H1 (cell line): ENCODE measurements around the gene RHOBTB3. TPM values are rescaled to one million over a fixed set of nuclear protein-coding genes. Genes with fewer than 3 reads are reported as not detected.

ENCODE experiments used
- CTCF ChIA-PET: fragments of 300-600 bp; sonication (Branson Sonifier 250); formaldehyde crosslinking; loops from one replicate; lab custom pipeline; 2021; ENCODE audit not compliant: partially characterized antibody; lab: Charles Lee
- POLR2A ChIA-PET: fragments of 300-600 bp; sonication (Branson Sonifier 250); formaldehyde crosslinking; loops from one replicate; lab custom pipeline; 2021; ENCODE audit warnings: inconsistent platforms; ENCODE audit not compliant: partially characterized antibody; lab: Charles Lee
- DNase-seq, 2 experiments: peaks; one replicate each; pipeline versions ENCODE4 v3.0.0 to v3.0.0-alpha.2; 2010 to 2022; ENCODE audit warnings: low spot score in 2 of 2, low read depth in 1 of 2, mixed read lengths in 1 of 2
- FAIRE-seq: peaks from 2 replicates; lab custom pipeline; 2011; peaks lifted over from hg19 to GRCh38; lab: Jason Lieb, UNC
- H2AFZ ChIP-seq: 2 replicates; pipeline ENCODE4 v1.8.1; 2012; ENCODE audit warnings: low read length, inconsistent platforms
- H2AK5ac ChIP-seq: 2 replicates; pipeline ENCODE4 v1.6.1; 2013; ENCODE audit warnings: low read depth, low read length
- H2BK120ac ChIP-seq: replicated peaks from 2 replicates; pipeline ENCODE3; 2013; ENCODE audit warnings: low read depth, low read length, inconsistent platforms
- H2BK12ac ChIP-seq: 2 replicates; pipeline ENCODE4 v1.6.1; 2013; ENCODE audit warnings: low read depth, low read length
- H2BK15ac ChIP-seq: 2 replicates; pipeline ENCODE4 v1.6.1; 2013; ENCODE audit warnings: low read length
- H2BK20ac ChIP-seq: 2 replicates; pipeline ENCODE4 v1.6.1; 2013; ENCODE audit warnings: low read length
- H2BK5ac ChIP-seq: 2 replicates; pipeline ENCODE4 v1.6.1; 2013; ENCODE audit warnings: low read depth, low read length
- H3K14ac ChIP-seq: 2 replicates; pipeline ENCODE4 v1.6.1; 2013; ENCODE audit warnings: inconsistent platforms; ENCODE audit not compliant: insufficient read length
- H3K18ac ChIP-seq: 2 replicates; pipeline ENCODE4 v1.6.1; 2013; ENCODE audit warnings: low read length; ENCODE audit errors: extremely low read depth
- H3K23ac ChIP-seq: 2 replicates; pipeline ENCODE4 v1.6.1; 2013; ENCODE audit warnings: inconsistent platforms; ENCODE audit not compliant: insufficient read length
- H3K23me2 ChIP-seq: 2 replicates; pipeline ENCODE4 v1.6.1; 2013; ENCODE audit warnings: low read depth, low read length
- H3K27ac ChIP-seq: 2 replicates; pipeline ENCODE4 v1.6.1; 2011; ENCODE audit warnings: low read depth, low read length, inconsistent platforms
- H3K27me3 ChIP-seq, 4 experiments: replicated peaks in 1 of 4; 1 replicate in 1 of 4; 2 replicates in 3 of 4; pipeline versions ENCODE4 v1.6.1 to v1.8.1; 2011 to 2013; ENCODE audit warnings: low read length in 3 of 4, mild to moderate bottlenecking in 3 of 4, inconsistent platforms in 2 of 4, mixed read lengths in 2 of 4, moderate library complexity in 1 of 4; ENCODE audit not compliant: control insufficient read depth in 3 of 4, insufficient read depth in 3 of 4; ENCODE audit errors: extremely low read depth in 1 of 4
- H3K36me3 ChIP-seq, 4 experiments: 2 replicates each; pipeline versions ENCODE4 v1.6.1 to v1.8.1; 2011 to 2013; ENCODE audit warnings: mild to moderate bottlenecking in 4 of 4, low read length in 3 of 4, moderate library complexity in 2 of 4, control low read depth in 1 of 4, inconsistent platforms in 1 of 4; ENCODE audit not compliant: insufficient read depth in 4 of 4, control insufficient read depth in 2 of 4
- H3K4ac ChIP-seq: replicated peaks from 2 replicates; pipeline ENCODE3; 2013; ENCODE audit warnings: low read length, low read depth, mixed read lengths, inconsistent platforms; ENCODE audit not compliant: insufficient read length
- H3K4me1 ChIP-seq, 4 experiments: replicated peaks in 1 of 4; 1 replicate in 1 of 4; 2 replicates in 3 of 4; pipeline versions ENCODE4 v1.6.1 to v1.8.1; 2011 to 2013; ENCODE audit warnings: low read length in 3 of 4, inconsistent platforms in 2 of 4, mixed read lengths in 1 of 4; ENCODE audit not compliant: insufficient read depth in 4 of 4, control insufficient read depth in 3 of 4
- H3K4me2 ChIP-seq, 2 experiments: 2 replicates each; pipeline versions ENCODE4 v1.6.1 to v1.8.1; 2011 to 2013; ENCODE audit warnings: low read depth in 2 of 2, low read length in 2 of 2, control low read depth in 1 of 2, inconsistent platforms in 1 of 2, mild to moderate bottlenecking in 1 of 2; ENCODE audit not compliant: insufficient read depth in 1 of 2
- H3K4me3 ChIP-seq, 4 experiments: fragments of 200-600, 300-600 bp in 1 of 4; sonication (generic), shearing (Covaris generic), sonication (Bioruptor Twin) in 1 of 4; 2 replicates each; pipeline versions ENCODE4 v1.5.1 to v1.8.1; 2011 to 2016; ENCODE audit warnings: low read length in 4 of 4, low read depth in 3 of 4, control low read depth in 2 of 4, inconsistent platforms in 2 of 4, mild to moderate bottlenecking in 2 of 4, mixed read lengths in 1 of 4, moderate library complexity in 1 of 4; ENCODE audit not compliant: insufficient read depth in 2 of 4; ENCODE audit errors: extremely low read depth in 1 of 4
- H3K56ac ChIP-seq: replicated peaks from 2 replicates; pipeline ENCODE3; 2013; ENCODE audit warnings: low read depth, mild to moderate bottlenecking, mixed read lengths, low read length, inconsistent platforms; ENCODE audit not compliant: insufficient read length
- H3K79me1 ChIP-seq: 2 replicates; pipeline ENCODE4 v1.6.1; 2013; ENCODE audit warnings: low read depth, low read length, control low read depth
- H3K79me2 ChIP-seq, 2 experiments: 2 replicates each; pipeline versions ENCODE4 v1.6.1 to v1.8.1; 2012 to 2013; ENCODE audit warnings: low read length in 2 of 2, mild to moderate bottlenecking in 2 of 2, inconsistent platforms in 1 of 2; ENCODE audit not compliant: insufficient read depth in 2 of 2, control insufficient read depth in 1 of 2
- H3K9ac ChIP-seq, 4 experiments: replicated peaks in 1 of 4; 1 replicate in 1 of 4; 2 replicates in 3 of 4; pipeline versions ENCODE4 v1.6.1 to v1.8.1; 2011 to 2013; ENCODE audit warnings: low read depth in 3 of 4, low read length in 3 of 4, control low read depth in 2 of 4, mild to moderate bottlenecking in 2 of 4, moderate library complexity in 2 of 4, inconsistent platforms in 1 of 4; ENCODE audit errors: extremely low read depth in 1 of 4
- H3K9me3 ChIP-seq, 2 experiments: 2 replicates each; pipeline versions ENCODE4 v1.6.1 to v1.8.1; 2012 to 2013; ENCODE audit warnings: mild to moderate bottlenecking in 2 of 2, moderate library complexity in 2 of 2, control low read depth in 1 of 2, inconsistent platforms in 1 of 2, low read depth in 1 of 2, low read length in 1 of 2, mixed read lengths in 1 of 2; ENCODE audit not compliant: insufficient read depth in 2 of 2
- H4K20me1 ChIP-seq, 2 experiments: replicated peaks in 1 of 2; 2 replicates each; pipeline versions ENCODE3 to v1.8.1; 2011 to 2013; ENCODE audit warnings: inconsistent platforms in 2 of 2, low read length in 2 of 2, mild to moderate bottlenecking in 1 of 2; ENCODE audit not compliant: insufficient read depth in 2 of 2, control insufficient read depth in 1 of 2
- H4K5ac ChIP-seq: 2 replicates; pipeline ENCODE4 v1.6.1; 2013; ENCODE audit warnings: low read length, low read depth, mixed read lengths, inconsistent platforms; ENCODE audit not compliant: insufficient read length
- H4K8ac ChIP-seq: 2 replicates; pipeline ENCODE4 v1.8.0; 2013; ENCODE audit warnings: mild to moderate bottlenecking, moderate library complexity, low read length, inconsistent platforms; ENCODE audit not compliant: insufficient read depth; ENCODE audit errors: extremely low read depth
- H4K91ac ChIP-seq: replicated peaks from 2 replicates; pipeline ENCODE3; 2013; ENCODE audit warnings: low read length, mixed read lengths, inconsistent platforms; ENCODE audit not compliant: insufficient read length
- ASH2L ChIP-seq: fragments of 200-600, 300-600 bp; sonication (generic); IDR thresholded peaks from one replicate; pipeline ENCODE4 v1.7.1; 2017; ENCODE audit warnings: low read length
- BRCA1 ChIP-seq: IDR thresholded peaks from 2 replicates; pipeline ENCODE4 v1.6.1; 2012; ENCODE audit warnings: low read depth, low read length, improper control_type of control experiment
- EP300 ChIP-seq, 2 experiments: IDR thresholded peaks; 1 replicate in 1 of 2; 2 replicates in 1 of 2; pipeline ENCODE4 v1.6.1; 2011 to 2012; ENCODE audit warnings: low read depth in 2 of 2, low read length in 2 of 2, mild to moderate bottlenecking in 2 of 2, borderline replicate concordance in 1 of 2, inconsistent platforms in 1 of 2, moderate library complexity in 1 of 2
- HDAC2 ChIP-seq, 2 experiments: fragments of 300-600 bp in 1 of 2; sonication (generic) in 1 of 2; IDR thresholded peaks; 2 replicates each; pipeline ENCODE4 v1.6.1; 2011 to 2012; ENCODE audit warnings: low read depth in 2 of 2, low read length in 2 of 2, mild to moderate bottlenecking in 2 of 2, moderate library complexity in 2 of 2, borderline replicate concordance in 1 of 2, inconsistent platforms in 1 of 2
- KDM5A ChIP-seq: fragments of 200-600 bp; IDR thresholded peaks from 2 replicates; pipeline ENCODE4 v1.7.1; 2012; ENCODE audit warnings: mild to moderate bottlenecking, low read length, inconsistent platforms, mixed read lengths
- SRF ChIP-seq: IDR thresholded peaks from 2 replicates; pipeline ENCODE4 v1.6.1; 2011; ENCODE audit warnings: mild to moderate bottlenecking, low read depth, low read length, moderate library complexity
- WGBS, 2 experiments: shearing (Covaris generic) in 1 of 2; methylation state at CpG; one replicate each; pipeline versions ENCODE4 v1.1.6 to v1.1.7; 2013 to 2015; ENCODE audit warnings: low lambda C conversion rate in 2 of 2, mixed read lengths in 2 of 2, inconsistent platforms in 1 of 2, low coverage in 1 of 2, missing lambda C conversion rate in 1 of 2; ENCODE audit not compliant: insufficient replicate concordance in 2 of 2, insufficient coverage in 1 of 2, insufficient read length in 1 of 2; ENCODE audit errors: extremely low coverage in 1 of 2, missing lambda C conversion rate in 1 of 2; 5-methylcytosine and 5-hydroxymethylcytosine counted together
- polyA plus RNA-seq, 7 experiments: library from polyadenylated mRNA; depleted of rRNA in 3 of 7; stranded (reverse) in 5 of 7; unstranded in 2 of 7; fragments of >200 nt in 5 of 7; fragments of 200-250 nt in 2 of 7; gene quantifications; 1 replicate in 5 of 7; 2 replicates in 1 of 7; 4 replicates in 1 of 7; pipeline versions ENCODE4 v1.2.1 to v1.2.3, GENCODE V29; 2011 to 2013; ENCODE audit warnings: missing spikeins in 2 of 7, mixed read lengths in 2 of 7
- total RNA-seq: library from RNA; stranded (reverse); fragmentation: NEBNext Ultra II Directional; extraction: Animal tissue kit (Norgen Biotek cat#: 25700); gene quantifications from 2 replicates; pipeline ENCODE4 v1.2.1, GENCODE V29; 2021

RHOBTB3 gene
- total and polyA plus RNA-seq, 2 of the 8 experiments (the other 6 are each of a cell fraction or from before 2014, with no cell fraction given) = 8.2 to 17.5 TPM

DNA sequence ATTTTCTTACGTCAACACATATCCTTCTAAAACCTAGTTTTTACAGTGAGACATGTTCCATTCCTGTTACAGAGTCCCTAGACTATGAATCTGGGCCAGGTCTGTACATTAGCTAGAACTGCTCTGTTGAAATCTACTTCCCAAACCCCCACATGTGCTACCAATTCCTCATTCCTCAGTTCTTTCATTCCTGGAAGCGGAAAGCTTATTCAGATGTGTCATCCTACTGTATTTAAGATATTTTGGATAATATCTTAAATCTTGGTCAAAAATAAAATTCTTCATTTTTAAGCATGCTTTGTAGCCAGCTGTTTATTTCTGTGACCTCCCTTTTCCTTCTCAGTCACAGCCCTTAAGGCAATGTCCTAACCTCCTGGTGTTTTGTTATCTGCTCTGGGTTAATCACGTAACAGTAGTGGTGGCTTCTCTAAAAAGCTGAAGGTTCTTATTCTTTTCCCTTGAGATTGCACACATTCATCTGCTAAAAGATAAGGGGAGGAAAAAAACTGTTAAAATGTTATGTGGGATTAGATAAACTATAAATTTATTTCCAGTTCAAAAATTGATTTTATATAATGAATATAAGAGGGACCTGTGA, 55.8 kb downstream of the RHOBTB3 start:
- no peak overlapping the region for H3K9ac ChIP-seq
- POLR2A ChIA-PET = no interaction called here
- no peak overlapping the region for H2BK120ac ChIP-seq
- no peak overlapping the region for H3K4ac ChIP-seq
- H4K20me1 ChIP-seq = peaks cover 0 to 2% of the 10 kb centered on the region in 2 experiments
- H2AK5ac ChIP-seq = no peak overlapping the region
- peaks cover 0 to 1% (median 0%) of the 10 kb centered on the region in 4 experiments; a peak in 1 of 7 replicates for H3K27me3 ChIP-seq
- no peak overlapping the region for H4K91ac ChIP-seq
- no peaks in the 10 kb centered on the region for H3K79me2 ChIP-seq
- H2BK12ac ChIP-seq = no peak overlapping the region
- H2BK15ac ChIP-seq = no peak overlapping the region
- FAIRE-seq = no peak
- H4K8ac ChIP-seq = no peak overlapping the region
- 83% methylated on average over 3 of the region's 3 CpGs; no CpG with 5 or more reads in 1 of the 2 experiments for WGBS, 2 experiments
- no peaks in the 10 kb centered on the region for H3K36me3 ChIP-seq
- DNase-seq = no peak
- H3K4me1 ChIP-seq = no peaks in the 10 kb centered on the region
- no peak overlapping the region for H3K27ac ChIP-seq
- no peak overlapping the region for H3K4me3 ChIP-seq
- H2AFZ ChIP-seq = no peak overlapping the region
- H3K23me2 ChIP-seq = no peaks in the 10 kb centered on the region
- H3K14ac ChIP-seq = no peak overlapping the region
- CTCF ChIA-PET = interaction anchor here (0.6 to 0.9 kb wide), 3 partner anchors 60 to 549 kb away, joined by 3 to 4 read pairs (median 3); no protein-coding TSS in a partner anchor
- no peak overlapping the region for H3K23ac ChIP-seq
- H3K9me3 ChIP-seq = no peaks in the 10 kb centered on the region
- H3K4me2 ChIP-seq = no peak overlapping the region
- no peaks in the 10 kb centered on the region for H3K79me1 ChIP-seq
- no peak overlapping the region for H3K56ac ChIP-seq
- TF ChIP-seq KDM5A (no peak), SRF (no peak), ASH2L (no peak), EP300 (IDR thresholded peaks at IDR 0.05; ENCODE audit: borderline replicate concordance in 1 of 2, low read depth in 2 of 2, low read length in 2 of 2) (no peak), BRCA1 (no peak), HDAC2 (IDR thresholded peaks at IDR 0.05; ENCODE audit: borderline replicate concordance in 1 of 2, low read depth in 2 of 2, low read length in 2 of 2) (no peak)
- no peak overlapping the region for H4K5ac ChIP-seq
- no peak overlapping the region for H2BK20ac ChIP-seq
- H3K18ac ChIP-seq = no peak overlapping the region
- H2BK5ac ChIP-seq = no peak overlapping the region
